ENCODE measurements around the gene CEP164. TPM values are rescaled to one million over a fixed set of nuclear protein-coding genes. Genes with fewer than 3 reads are reported as not detected.

The CEP164 gene
- total RNA-seq, 3 donors from 2014 or later: 35.7 to 44.0 (median 36.5) TPM

GRCh38 chr11:117437041-117437790 lies 109.6 kb downstream of the CEP164 start:
- no peak for DNase-seq
- Mint-ChIP-seq H3K4me1 (ENCODE audit: low read depth) (no peaks in the 10 kb centered on the region), H3K27me3 (ENCODE audit: low read depth) (peaks cover 15% of the 10 kb centered on the region), H3K9me3 (no peaks in the 10 kb centered on the region), H3K36me3 (ENCODE audit: insufficient read depth) (no peaks in the 10 kb centered on the region), H3K4me3 (no peak overlapping the region)
- ATAC-seq: no peak

- no peaks in the 10 kb centered on the region for H3K4me1 Mint-ChIP-seq (ENCODE audit: low read depth)
- no peaks in the 10 kb centered on the region for H3K9me3 Mint-ChIP-seq
- H3K27me3 Mint-ChIP-seq (ENCODE audit: low read depth): peaks cover 17% of the 10 kb centered on the region
- no peak for DNase-seq
- H3K36me3 Mint-ChIP-seq (ENCODE audit: insufficient read depth): no peaks in the 10 kb centered on the region
- H3K4me3 Mint-ChIP-seq: no peak overlapping the region
- ATAC-seq: no peak
Observed at GRCh38 chr11:117437791-117438130, 110.1 kb downstream of the CEP164 start.

DNA sequence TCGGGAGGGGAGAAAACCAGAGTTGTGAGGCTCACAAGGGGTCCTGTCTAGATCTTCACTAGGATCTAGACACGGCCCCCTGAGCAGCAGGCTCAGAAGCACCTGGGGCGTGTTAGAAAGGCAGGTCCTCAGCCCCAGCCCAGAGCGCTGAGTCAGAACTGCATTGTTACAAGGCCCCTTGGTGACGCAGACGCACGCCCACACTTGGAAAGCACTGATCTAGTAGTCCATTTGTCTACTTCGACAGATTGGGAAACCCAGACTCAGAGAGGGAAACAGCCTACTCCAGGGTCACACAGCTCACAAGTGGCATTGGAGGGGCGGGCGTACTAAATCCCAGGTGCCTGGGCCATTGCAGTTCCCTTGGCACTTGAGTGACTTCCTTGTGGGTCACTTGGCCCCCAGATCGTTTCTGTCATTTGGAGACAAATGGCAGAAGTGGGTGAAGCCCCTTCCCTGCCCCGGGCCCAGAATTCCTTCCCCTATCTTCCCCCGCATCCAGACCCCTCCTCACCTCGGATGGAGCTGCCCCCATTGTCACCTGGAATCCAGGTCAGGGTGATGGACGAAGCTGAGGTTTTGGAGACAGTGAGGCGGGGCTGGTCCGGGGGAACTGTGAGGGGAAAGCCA lies 110.8 kb downstream of the CEP164 start:
- Mint-ChIP-seq H3K36me3 (ENCODE audit: insufficient read depth) (no peaks in the 10 kb centered on the region), H3K9me3 (no peaks in the 10 kb centered on the region), H3K4me3 (no peak overlapping the region), H3K4me1 (ENCODE audit: low read depth) (no peaks in the 10 kb centered on the region), H3K27me3 (ENCODE audit: low read depth) (peaks cover 17% of the 10 kb centered on the region)
- ATAC-seq (no peak), DNase-seq (no peak)

- H3K27me3 Mint-ChIP-seq (ENCODE audit: low read depth): peaks cover 22% of the 10 kb centered on the region
- H3K4me1 Mint-ChIP-seq (ENCODE audit: low read depth): no peaks in the 10 kb centered on the region
- ATAC-seq (no peak), DNase-seq (no peak)
- H3K4me3 Mint-ChIP-seq: no peak overlapping the region
- H3K36me3 Mint-ChIP-seq (ENCODE audit: insufficient read depth): no peaks in the 10 kb centered on the region
- H3K9me3 Mint-ChIP-seq: no peaks in the 10 kb centered on the region
Observed at GRCh38 chr11:117439256-117439655, 111.6 kb downstream of the CEP164 start.

- Mint-ChIP-seq H3K4me1 (ENCODE audit: low read depth) (no peaks in the 10 kb centered on the region), H3K36me3 (ENCODE audit: insufficient read depth) (no peaks in the 10 kb centered on the region), H3K9me3 (no peaks in the 10 kb centered on the region), H3K27me3 (ENCODE audit: low read depth) (peaks cover 24% of the 10 kb centered on the region), H3K4me3 (no peak overlapping the region)
- ATAC-seq (no peak), DNase-seq (no peak)
Observed at GRCh38 chr11:117440258-117440657, 112.6 kb downstream of the CEP164 start.

GRCh38 chr11:117441146-117441975 lies 113.7 kb downstream of the CEP164 start:
- ATAC-seq (no peak), DNase-seq (no peak)
- Mint-ChIP-seq H3K27me3 (ENCODE audit: low read depth) (peaks cover 27% of the 10 kb centered on the region), H3K9me3 (no peaks in the 10 kb centered on the region), H3K4me1 (ENCODE audit: low read depth) (no peaks in the 10 kb centered on the region), H3K4me3 (no peak overlapping the region), H3K36me3 (ENCODE audit: insufficient read depth) (no peaks in the 10 kb centered on the region)

GRCh38 chr11:117442049-117442868 lies 114.6 kb downstream of the CEP164 start:
- H3K4me3 Mint-ChIP-seq: no peak overlapping the region

GRCh38 chr11:117442869-117443239 lies 115.2 kb downstream of the CEP164 start:
- Mint-ChIP-seq H3K9me3 (no peaks in the 10 kb centered on the region), H3K27me3 (ENCODE audit: low read depth) (peaks cover 21% of the 10 kb centered on the region), H3K4me1 (ENCODE audit: low read depth) (no peaks in the 10 kb centered on the region), H3K4me3 (no peak overlapping the region), H3K36me3 (ENCODE audit: insufficient read depth) (no peaks in the 10 kb centered on the region)
- no peak for DNase-seq
- no peak for ATAC-seq

More at GRCh38 chr11:117442049-117442868, 114.6 kb downstream of the CEP164 start:
- DNase-seq (no peak), ATAC-seq (no peak)
- Mint-ChIP-seq H3K4me1 (ENCODE audit: low read depth) (no peaks in the 10 kb centered on the region), H3K27me3 (ENCODE audit: low read depth) (peaks cover 21% of the 10 kb centered on the region), H3K9me3 (no peaks in the 10 kb centered on the region), H3K36me3 (ENCODE audit: insufficient read depth) (no peaks in the 10 kb centered on the region)

DNA sequence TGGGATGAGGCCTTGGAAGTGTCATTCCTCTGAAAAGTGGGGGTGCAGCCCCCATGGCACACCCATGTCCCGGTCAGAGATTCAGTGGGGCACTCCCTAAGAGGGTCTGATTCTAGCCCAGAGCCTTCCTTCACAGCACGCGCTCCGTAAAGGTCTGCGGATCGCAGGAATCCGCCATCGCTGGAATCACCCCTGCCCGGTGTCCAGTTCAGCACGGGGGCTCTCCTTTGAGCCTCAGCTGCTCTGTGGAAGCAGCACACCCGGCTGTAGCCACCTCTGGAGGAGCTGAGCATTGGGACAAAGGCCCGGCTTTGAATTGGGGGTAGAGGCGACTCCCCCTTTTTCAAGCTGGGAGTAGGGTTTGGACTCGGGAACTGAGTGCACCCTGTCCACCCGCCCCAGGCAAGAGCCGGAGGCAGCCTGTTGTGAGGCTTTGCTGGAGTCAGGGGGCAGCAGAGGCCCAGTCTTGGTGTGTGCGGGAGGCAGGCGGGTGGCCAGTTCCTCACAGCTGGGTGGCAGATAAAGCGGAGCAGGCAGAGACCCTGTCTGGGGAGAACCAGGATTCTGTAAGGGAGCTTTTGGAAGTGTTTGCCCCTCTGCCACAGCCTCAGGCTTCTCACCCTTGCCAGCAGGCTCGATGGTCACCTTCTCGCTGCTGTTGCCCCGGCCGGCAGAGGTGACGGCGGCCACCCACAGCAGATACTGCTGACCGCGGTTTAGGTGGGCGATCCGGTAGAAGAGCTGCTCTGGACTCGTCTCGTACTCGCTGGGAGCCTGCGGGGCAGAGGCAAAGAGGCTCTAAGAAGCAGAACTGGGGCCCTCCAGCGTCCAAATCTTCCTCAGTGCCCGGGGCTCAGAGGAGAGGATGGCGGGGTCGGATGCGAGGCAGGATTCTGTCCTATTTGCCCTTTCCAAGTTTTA lies 115.9 kb downstream of the CEP164 start:
- DNase-seq (no peak), ATAC-seq (no peak)
- Mint-ChIP-seq H3K4me3 (no peak overlapping the region), H3K27me3 (ENCODE audit: low read depth) (peaks cover 18% of the 10 kb centered on the region), H3K4me1 (ENCODE audit: low read depth) (no peaks in the 10 kb centered on the region), H3K36me3 (ENCODE audit: insufficient read depth) (no peaks in the 10 kb centered on the region), H3K9me3 (no peaks in the 10 kb centered on the region)

GRCh38 chr11:117444256-117444655 lies 116.6 kb downstream of the CEP164 start:
- Mint-ChIP-seq H3K27me3 (ENCODE audit: low read depth) (peaks cover 17% of the 10 kb centered on the region), H3K4me1 (ENCODE audit: low read depth) (no peaks in the 10 kb centered on the region), H3K4me3 (no peak overlapping the region), H3K36me3 (ENCODE audit: insufficient read depth) (no peaks in the 10 kb centered on the region), H3K9me3 (no peaks in the 10 kb centered on the region)
- DNase-seq (no peak), ATAC-seq (no peak)

- Mint-ChIP-seq H3K4me1 (ENCODE audit: low read depth) (no peaks in the 10 kb centered on the region), H3K4me3 (no peak overlapping the region), H3K27me3 (ENCODE audit: low read depth) (peaks cover 17% of the 10 kb centered on the region), H3K9me3 (no peaks in the 10 kb centered on the region), H3K36me3 (ENCODE audit: insufficient read depth) (no peaks in the 10 kb centered on the region)
- no peak for DNase-seq
- no peak for ATAC-seq
Observed at GRCh38 chr11:117444711-117445658, 117.3 kb downstream of the CEP164 start.

DNA sequence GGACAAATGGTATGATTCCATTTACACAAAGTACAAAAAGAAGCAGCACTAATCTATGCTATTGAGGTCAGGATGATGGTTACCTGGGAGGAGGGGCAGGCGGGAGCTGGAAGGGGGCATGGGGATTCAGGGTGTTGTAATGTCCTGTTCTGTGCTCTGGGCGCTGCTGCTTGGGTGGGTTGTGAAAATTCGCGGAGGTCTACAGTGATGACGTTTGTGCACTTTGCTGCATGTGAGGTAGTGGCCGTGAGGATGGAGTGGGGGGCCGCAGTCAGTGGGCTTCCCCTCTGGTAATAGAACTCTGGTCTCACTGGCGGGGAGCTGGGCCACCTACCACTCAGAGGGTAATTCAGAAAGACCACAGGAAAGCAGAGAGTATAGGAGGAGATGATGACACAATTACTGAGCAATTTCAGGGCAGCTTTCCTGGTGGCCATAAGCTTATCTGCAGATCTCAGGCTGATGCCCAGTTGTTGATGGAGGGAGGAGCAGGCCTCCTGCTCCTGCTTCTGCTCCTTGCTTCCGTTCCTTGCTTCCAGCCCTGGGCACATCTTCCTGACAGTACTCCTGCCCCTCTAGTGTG lies 121.5 kb downstream of the CEP164 start:
- ATAC-seq (no peak), DNase-seq (no peak)
- Mint-ChIP-seq H3K9me3 (peaks cover 7% of the 10 kb centered on the region), H3K4me3 (no peak overlapping the region), H3K27me3 (ENCODE audit: low read depth) (peaks cover 7% of the 10 kb centered on the region), H3K4me1 (ENCODE audit: low read depth) (no peaks in the 10 kb centered on the region), H3K36me3 (ENCODE audit: insufficient read depth) (no peaks in the 10 kb centered on the region)

All from activated T-cell treated with anti-CD3 and anti-CD28 coated beads, Interleukin-2, amount 50 U/mL, for 4 hours (primary cell).